H1 (cell line): ENCODE measurements around the gene ARHGAP25. TPM values are rescaled to one million over a fixed set of nuclear protein-coding genes. Genes with fewer than 3 reads are reported as not detected.

Experiments used
- CTCF ChIA-PET: fragments of 300-600 bp; sonication (Branson Sonifier 250); formaldehyde crosslinking; loops from one replicate; lab custom pipeline; 2021; ENCODE audit not compliant: partially characterized antibody; lab: Charles Lee
- POLR2A ChIA-PET: fragments of 300-600 bp; sonication (Branson Sonifier 250); formaldehyde crosslinking; loops from one replicate; lab custom pipeline; 2021; ENCODE audit warnings: inconsistent platforms; ENCODE audit not compliant: partially characterized antibody; lab: Charles Lee
- DNase-seq, 2 experiments: peaks; one replicate each; pipeline versions ENCODE4 v3.0.0 to v3.0.0-alpha.2; 2010 to 2022; ENCODE audit warnings: low spot score in 2 of 2, low read depth in 1 of 2, mixed read lengths in 1 of 2
- FAIRE-seq: peaks from 2 replicates; lab custom pipeline; 2011; peaks lifted over from hg19 to GRCh38; lab: Jason Lieb, UNC
- H2AFZ ChIP-seq: 2 replicates; pipeline ENCODE4 v1.8.1; 2012; ENCODE audit warnings: low read length, inconsistent platforms
- H2AK5ac ChIP-seq: 2 replicates; pipeline ENCODE4 v1.6.1; 2013; ENCODE audit warnings: low read depth, low read length
- H2BK120ac ChIP-seq: replicated peaks from 2 replicates; pipeline ENCODE3; 2013; ENCODE audit warnings: low read depth, low read length, inconsistent platforms
- H2BK12ac ChIP-seq: 2 replicates; pipeline ENCODE4 v1.6.1; 2013; ENCODE audit warnings: low read depth, low read length
- H2BK15ac ChIP-seq: 2 replicates; pipeline ENCODE4 v1.6.1; 2013; ENCODE audit warnings: low read length
- H2BK20ac ChIP-seq: 2 replicates; pipeline ENCODE4 v1.6.1; 2013; ENCODE audit warnings: low read length
- H2BK5ac ChIP-seq: 2 replicates; pipeline ENCODE4 v1.6.1; 2013; ENCODE audit warnings: low read depth, low read length
- H3K14ac ChIP-seq: 2 replicates; pipeline ENCODE4 v1.6.1; 2013; ENCODE audit warnings: inconsistent platforms; ENCODE audit not compliant: insufficient read length
- H3K18ac ChIP-seq: 2 replicates; pipeline ENCODE4 v1.6.1; 2013; ENCODE audit warnings: low read length; ENCODE audit errors: extremely low read depth
- H3K23ac ChIP-seq: 2 replicates; pipeline ENCODE4 v1.6.1; 2013; ENCODE audit warnings: inconsistent platforms; ENCODE audit not compliant: insufficient read length
- H3K23me2 ChIP-seq: 2 replicates; pipeline ENCODE4 v1.6.1; 2013; ENCODE audit warnings: low read depth, low read length
- H3K27ac ChIP-seq: 2 replicates; pipeline ENCODE4 v1.6.1; 2011; ENCODE audit warnings: low read depth, low read length, inconsistent platforms
- H3K27me3 ChIP-seq, 4 experiments: replicated peaks in 1 of 4; 1 replicate in 1 of 4; 2 replicates in 3 of 4; pipeline versions ENCODE4 v1.6.1 to v1.8.1; 2011 to 2013; ENCODE audit warnings: low read length in 3 of 4, mild to moderate bottlenecking in 3 of 4, inconsistent platforms in 2 of 4, mixed read lengths in 2 of 4, moderate library complexity in 1 of 4; ENCODE audit not compliant: control insufficient read depth in 3 of 4, insufficient read depth in 3 of 4; ENCODE audit errors: extremely low read depth in 1 of 4
- H3K36me3 ChIP-seq, 4 experiments: 2 replicates each; pipeline versions ENCODE4 v1.6.1 to v1.8.1; 2011 to 2013; ENCODE audit warnings: mild to moderate bottlenecking in 4 of 4, low read length in 3 of 4, moderate library complexity in 2 of 4, control low read depth in 1 of 4, inconsistent platforms in 1 of 4; ENCODE audit not compliant: insufficient read depth in 4 of 4, control insufficient read depth in 2 of 4
- H3K4ac ChIP-seq: replicated peaks from 2 replicates; pipeline ENCODE3; 2013; ENCODE audit warnings: low read length, low read depth, mixed read lengths, inconsistent platforms; ENCODE audit not compliant: insufficient read length
- H3K4me1 ChIP-seq, 4 experiments: replicated peaks in 1 of 4; 1 replicate in 1 of 4; 2 replicates in 3 of 4; pipeline versions ENCODE4 v1.6.1 to v1.8.1; 2011 to 2013; ENCODE audit warnings: low read length in 3 of 4, inconsistent platforms in 2 of 4, mixed read lengths in 1 of 4; ENCODE audit not compliant: insufficient read depth in 4 of 4, control insufficient read depth in 3 of 4
- H3K4me2 ChIP-seq, 2 experiments: 2 replicates each; pipeline versions ENCODE4 v1.6.1 to v1.8.1; 2011 to 2013; ENCODE audit warnings: low read depth in 2 of 2, low read length in 2 of 2, control low read depth in 1 of 2, inconsistent platforms in 1 of 2, mild to moderate bottlenecking in 1 of 2; ENCODE audit not compliant: insufficient read depth in 1 of 2
- H3K4me3 ChIP-seq, 4 experiments: fragments of 200-600, 300-600 bp in 1 of 4; sonication (generic), shearing (Covaris generic), sonication (Bioruptor Twin) in 1 of 4; 2 replicates each; pipeline versions ENCODE4 v1.5.1 to v1.8.1; 2011 to 2016; ENCODE audit warnings: low read length in 4 of 4, low read depth in 3 of 4, control low read depth in 2 of 4, inconsistent platforms in 2 of 4, mild to moderate bottlenecking in 2 of 4, mixed read lengths in 1 of 4, moderate library complexity in 1 of 4; ENCODE audit not compliant: insufficient read depth in 2 of 4; ENCODE audit errors: extremely low read depth in 1 of 4
- H3K56ac ChIP-seq: replicated peaks from 2 replicates; pipeline ENCODE3; 2013; ENCODE audit warnings: low read depth, mild to moderate bottlenecking, mixed read lengths, low read length, inconsistent platforms; ENCODE audit not compliant: insufficient read length
- H3K79me1 ChIP-seq: 2 replicates; pipeline ENCODE4 v1.6.1; 2013; ENCODE audit warnings: low read depth, low read length, control low read depth
- H3K79me2 ChIP-seq, 2 experiments: 2 replicates each; pipeline versions ENCODE4 v1.6.1 to v1.8.1; 2012 to 2013; ENCODE audit warnings: low read length in 2 of 2, mild to moderate bottlenecking in 2 of 2, inconsistent platforms in 1 of 2; ENCODE audit not compliant: insufficient read depth in 2 of 2, control insufficient read depth in 1 of 2
- H3K9ac ChIP-seq, 4 experiments: replicated peaks in 1 of 4; 1 replicate in 1 of 4; 2 replicates in 3 of 4; pipeline versions ENCODE4 v1.6.1 to v1.8.1; 2011 to 2013; ENCODE audit warnings: low read depth in 3 of 4, low read length in 3 of 4, control low read depth in 2 of 4, mild to moderate bottlenecking in 2 of 4, moderate library complexity in 2 of 4, inconsistent platforms in 1 of 4; ENCODE audit errors: extremely low read depth in 1 of 4
- H3K9me3 ChIP-seq, 2 experiments: 2 replicates each; pipeline versions ENCODE4 v1.6.1 to v1.8.1; 2012 to 2013; ENCODE audit warnings: mild to moderate bottlenecking in 2 of 2, moderate library complexity in 2 of 2, control low read depth in 1 of 2, inconsistent platforms in 1 of 2, low read depth in 1 of 2, low read length in 1 of 2, mixed read lengths in 1 of 2; ENCODE audit not compliant: insufficient read depth in 2 of 2
- H4K20me1 ChIP-seq, 2 experiments: replicated peaks in 1 of 2; 2 replicates each; pipeline versions ENCODE3 to v1.8.1; 2011 to 2013; ENCODE audit warnings: inconsistent platforms in 2 of 2, low read length in 2 of 2, mild to moderate bottlenecking in 1 of 2; ENCODE audit not compliant: insufficient read depth in 2 of 2, control insufficient read depth in 1 of 2
- H4K5ac ChIP-seq: 2 replicates; pipeline ENCODE4 v1.6.1; 2013; ENCODE audit warnings: low read length, low read depth, mixed read lengths, inconsistent platforms; ENCODE audit not compliant: insufficient read length
- H4K8ac ChIP-seq: 2 replicates; pipeline ENCODE4 v1.8.0; 2013; ENCODE audit warnings: mild to moderate bottlenecking, moderate library complexity, low read length, inconsistent platforms; ENCODE audit not compliant: insufficient read depth; ENCODE audit errors: extremely low read depth
- H4K91ac ChIP-seq: replicated peaks from 2 replicates; pipeline ENCODE3; 2013; ENCODE audit warnings: low read length, mixed read lengths, inconsistent platforms; ENCODE audit not compliant: insufficient read length
- BRCA1 ChIP-seq: IDR thresholded peaks from 2 replicates; pipeline ENCODE4 v1.6.1; 2012; ENCODE audit warnings: low read depth, low read length, improper control_type of control experiment
- CREB1 ChIP-seq: IDR thresholded peaks from 2 replicates; pipeline ENCODE4 v1.6.1; 2012; ENCODE audit warnings: inconsistent platforms
- FOSL1 ChIP-seq: IDR thresholded peaks from 2 replicates; pipeline ENCODE4 v1.6.1; 2011; ENCODE audit warnings: mild to moderate bottlenecking, low read depth, low read length, moderate library complexity; ENCODE audit not compliant: insufficient read depth
- TEAD4 ChIP-seq: IDR thresholded peaks from 2 replicates; pipeline ENCODE4 v1.6.1; 2012; ENCODE audit warnings: low read depth, low read length, inconsistent platforms, mixed read lengths
- WGBS, 2 experiments: shearing (Covaris generic) in 1 of 2; methylation state at CpG; one replicate each; pipeline versions ENCODE4 v1.1.6 to v1.1.7; 2013 to 2015; ENCODE audit warnings: low lambda C conversion rate in 2 of 2, mixed read lengths in 2 of 2, inconsistent platforms in 1 of 2, low coverage in 1 of 2, missing lambda C conversion rate in 1 of 2; ENCODE audit not compliant: insufficient replicate concordance in 2 of 2, insufficient coverage in 1 of 2, insufficient read length in 1 of 2; ENCODE audit errors: extremely low coverage in 1 of 2, missing lambda C conversion rate in 1 of 2; 5-methylcytosine and 5-hydroxymethylcytosine counted together
- polyA plus RNA-seq, 7 experiments: library from polyadenylated mRNA; depleted of rRNA in 3 of 7; stranded (reverse) in 5 of 7; unstranded in 2 of 7; fragments of >200 nt in 5 of 7; fragments of 200-250 nt in 2 of 7; gene quantifications; 1 replicate in 5 of 7; 2 replicates in 1 of 7; 4 replicates in 1 of 7; pipeline versions ENCODE4 v1.2.1 to v1.2.3, GENCODE V29; 2011 to 2013; ENCODE audit warnings: missing spikeins in 2 of 7, mixed read lengths in 2 of 7
- total RNA-seq: library from RNA; stranded (reverse); fragmentation: NEBNext Ultra II Directional; extraction: Animal tissue kit (Norgen Biotek cat#: 25700); gene quantifications from 2 replicates; pipeline ENCODE4 v1.2.1, GENCODE V29; 2021

Gene ARHGAP25
- total and polyA plus RNA-seq, 2 of the 8 experiments (the other 6 are each of a cell fraction or from before 2014, with no cell fraction given) = 1.00 to 1.2 TPM

GRCh38 chr2:68863996-68864395 is 129.4 kb downstream of the ARHGAP25 start:
- no peak overlapping the region for H2AK5ac ChIP-seq
- H2AFZ ChIP-seq = no peak overlapping the region

More at GRCh38 chr2:68863996-68864395, 129.4 kb downstream of the ARHGAP25 start:
- POLR2A ChIA-PET = no interaction called here
- Histone ChIP-seq H3K14ac (no peak overlapping the region), H3K4me1 (no peaks in the 10 kb centered on the region), H4K5ac (no peak overlapping the region), H2BK12ac (no peak overlapping the region), H2BK20ac (no peak overlapping the region), H3K18ac (no peak overlapping the region), H3K27ac (no peak overlapping the region), H4K8ac (no peak overlapping the region; the same call in 1 of the 2 replicates), H4K91ac (no peak overlapping the region), H3K4ac (no peak overlapping the region), H3K4me3 (no peak overlapping the region), H2BK5ac (no peak overlapping the region), H3K27me3 (no peaks in the 10 kb centered on the region), H4K20me1 (no peaks in the 10 kb centered on the region), H3K9me3 (no peaks in the 10 kb centered on the region), H3K23me2 (no peaks in the 10 kb centered on the region), H3K56ac (no peak overlapping the region), H3K79me1 (no peaks in the 10 kb centered on the region), H3K36me3 (no peaks in the 10 kb centered on the region), H3K23ac (no peak overlapping the region), H3K4me2 (no peak overlapping the region), H3K79me2 (no peaks in the 10 kb centered on the region), H3K9ac (no peak overlapping the region), H2BK120ac (no peak overlapping the region), H2BK15ac (no peak overlapping the region)
- no peak for TF ChIP-seq CREB1
- TF ChIP-seq TEAD4 = no peak
- TF ChIP-seq BRCA1 = no peak
- no peak for TF ChIP-seq FOSL1
- FAIRE-seq (no peak), DNase-seq (no peak)
- CTCF ChIA-PET = interaction anchor here (1.3 kb wide), 1 partner anchor 112 kb away, joined by 5 read pairs; no protein-coding TSS in a partner anchor
- WGBS, 2 experiments = 96% methylated on average over 2 of the region's 2 CpGs; no CpG with 5 or more reads in 1 of the 2 experiments
